HepG2 (cell line): ENCODE measurements around the gene PSMG3.

ENCODE experiments used
- ARNT ChIP-seq: fragments of 450-650 bp; IDR thresholded peaks from 2 replicates; pipeline ENCODE4 v1.6.1; 2017
- IRF1 ChIP-seq: sonication (generic); formaldehyde crosslinking; IDR thresholded peaks from 2 replicates; pipeline ENCODE4 v1.4.0; 2020; ENCODE audit warnings: low read depth, mild to moderate bottlenecking, missing genetic modification reagents
- MAFG ChIP-seq: sonication (generic); formaldehyde crosslinking; IDR thresholded peaks from 2 replicates; pipeline ENCODE4 v1.5.1; 2020; ENCODE audit warnings: mild to moderate bottlenecking, missing genetic modification reagents
- MIER3 ChIP-seq: IDR thresholded peaks from 2 replicates; pipeline ENCODE4 v1.6.1; 2016; ENCODE audit warnings: missing compliant biosample characterization, borderline replicate concordance
- POLR2AphosphoS5 ChIP-seq: IDR thresholded peaks from 2 replicates; pipeline ENCODE4 v1.6.1; 2012; ENCODE audit warnings: low read depth, low read length
- SUZ12 ChIP-seq: fragments of 150-350 bp; IDR thresholded peaks from 2 replicates; pipeline ENCODE4 v1.6.1; 2014; ENCODE audit warnings: low read depth, low read length
- ZBTB7A ChIP-seq: sonication (generic); formaldehyde crosslinking; IDR thresholded peaks from 2 replicates; pipeline ENCODE4 v1.8.0; 2022; ENCODE audit warnings: mild to moderate bottlenecking, missing genetic modification reagents

- no peak for TF ChIP-seq SUZ12
- no peak for TF ChIP-seq ARNT
- no peak for TF ChIP-seq MAFG (CRISPR knock-in tag)
- TF ChIP-seq IRF1 (CRISPR knock-in tag): no peak
- TF ChIP-seq MIER3 (CRISPR knock-in tag): no peak
- TF ChIP-seq POLR2AphosphoS5: no peak
- TF ChIP-seq ZBTB7A (CRISPR knock-in tag): no peak
These were observed 44.4 kb downstream of the PSMG3 start for GRCh38 chr7:1525409-1525808.
